Aorta (tissue), 5 donors: ENCODE results near the gene ZSCAN5B. TPM values are rescaled to one million over a fixed set of nuclear protein-coding genes. Genes with fewer than 3 reads are reported as not detected.
A peak's percentile ranks its signal among the peaks of the same experiment; 100 is the strongest.
"Not testable (repeated sequence)": the region's sequence is repeated elsewhere in the genome, so short reads cannot be mapped to it uniquely, and the experiment has no call there.

Experiments used
- ATAC-seq: fragments of 200-7000 bp; cut with Tn5 transposase; one replicate; pipeline ENCODE4 v1.9.1; 2022; ENCODE audit warnings: moderate library complexity; ENCODE audit not compliant: low FRiP score
- DNase-seq, 2 donors: peaks; one replicate each; pipeline ENCODE4 v3.0.0-alpha.2; 2020
- H3K27ac ChIP-seq, 2 donors: one replicate each; pipeline ENCODE4 v1.5.1; 2013; ENCODE audit warnings: low read length in 2 of 2, mild to moderate bottlenecking in 2 of 2, moderate library complexity in 2 of 2, control low read depth in 1 of 2, inconsistent platforms in 1 of 2, low read depth in 1 of 2
- H3K27me3 ChIP-seq, 2 donors: one replicate each; pipeline ENCODE4 v1.6.1; 2013; ENCODE audit warnings: control low read depth in 1 of 2, low read length in 1 of 2, mild to moderate bottlenecking in 1 of 2, moderate library complexity in 1 of 2; ENCODE audit not compliant: insufficient read depth in 2 of 2, control insufficient read depth in 1 of 2
- H3K36me3 ChIP-seq, 2 donors: one replicate each; pipeline ENCODE4 v1.6.1; 2013; ENCODE audit warnings: control low read depth in 1 of 2, low read length in 1 of 2, mild to moderate bottlenecking in 1 of 2; ENCODE audit not compliant: insufficient read depth in 2 of 2, control insufficient read depth in 1 of 2
- H3K4me1 ChIP-seq, 2 donors: one replicate each; pipeline ENCODE4 v1.6.1; 2013; ENCODE audit warnings: low read length in 2 of 2, control low read depth in 1 of 2, mild to moderate bottlenecking in 1 of 2, moderate library complexity in 1 of 2; ENCODE audit not compliant: insufficient read depth in 2 of 2, control insufficient read depth in 1 of 2
- H3K4me3 ChIP-seq, 2 donors: one replicate each; pipeline ENCODE4 v1.5.1; 2013; ENCODE audit warnings: low read length in 2 of 2, control low read depth in 1 of 2, mild to moderate bottlenecking in 1 of 2
- H3K9me3 ChIP-seq: one replicate; pipeline ENCODE4 v1.6.1; 2013; ENCODE audit warnings: mild to moderate bottlenecking, low read length; ENCODE audit not compliant: control insufficient read depth
- WGBS, 2 donors: extraction: QIAGEN DNeasy Blood & Tissue Kit; methylation state at CpG; one replicate each; pipeline ENCODE4 v1.1.7; 2013; 5-methylcytosine and 5-hydroxymethylcytosine counted together
- intact Hi-C, 2 donors: fragments of 100-400 bp; cut with DNase I; formaldehyde crosslinking; loops; one replicate each; pipeline versions ENCODE4 v1.14.2 to v1.15.0; 2022
- polyA plus RNA-seq, 2 donors: library from polyadenylated mRNA; stranded (reverse); fragments of 200-250 nt; gene quantifications; one replicate each; pipeline ENCODE4 v1.2.3, GENCODE V29; 2013
- total RNA-seq, 2 donors: library from RNA; stranded (reverse); fragmentation: NEBNext Ultra II Directional; extraction: Animal tissue kit (Norgen Biotek cat#: 25700); gene quantifications; one replicate each; pipeline ENCODE4 v1.2.1, GENCODE V29; 2021
- donor health status: healthy with polysubstance abuse.
- donor health status: Bipolar disorder and iron deficiency.
- donor health status: DM: no; HTN: no; CAD: no.
- donor health status: DM: no; HTN: no; CAD: no.
- donor health status: DM: yes; HTN: yes; CAD: no.

The ZSCAN5B gene
- total and polyA plus RNA-seq, 4 donors, result not detected

DNA sequence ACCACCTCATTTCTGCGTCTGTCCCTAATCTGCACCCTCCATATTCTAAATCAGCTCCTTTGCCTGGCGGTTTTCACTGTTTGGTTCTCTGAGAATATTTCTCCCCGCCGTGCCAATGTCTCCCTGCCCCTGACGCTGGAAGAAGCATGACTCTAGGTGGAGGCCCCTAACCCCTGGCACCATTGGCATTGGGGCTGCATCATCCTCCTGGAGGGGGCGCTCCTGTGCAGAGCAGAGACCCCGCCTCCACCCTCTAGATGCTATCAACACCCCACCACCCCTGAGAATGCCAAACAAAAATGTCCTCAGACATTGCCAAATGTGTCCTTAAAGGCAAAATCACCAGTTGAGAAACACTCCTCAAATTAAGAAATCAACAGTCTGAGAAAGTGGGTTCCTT, 6.5 kb downstream of the ZSCAN5B start:
- no peaks in the 10 kb centered on the region for H3K9me3 ChIP-seq
- H3K27ac ChIP-seq, result no peak overlapping the region
- H3K4me1 ChIP-seq, result no peaks in the 10 kb centered on the region
- intact Hi-C loops, result no loop called here
- H3K4me3 ChIP-seq, result no peak overlapping the region
- DNase-seq, result no peak
- H3K36me3 ChIP-seq, result no peaks in the 10 kb centered on the region
- WGBS, 2 donors, result 60 to 66% methylated on average over 7 of the region's 7 CpGs
- H3K27me3 ChIP-seq, result no peaks in the 10 kb centered on the region
- ATAC-seq, result no peak

DNA sequence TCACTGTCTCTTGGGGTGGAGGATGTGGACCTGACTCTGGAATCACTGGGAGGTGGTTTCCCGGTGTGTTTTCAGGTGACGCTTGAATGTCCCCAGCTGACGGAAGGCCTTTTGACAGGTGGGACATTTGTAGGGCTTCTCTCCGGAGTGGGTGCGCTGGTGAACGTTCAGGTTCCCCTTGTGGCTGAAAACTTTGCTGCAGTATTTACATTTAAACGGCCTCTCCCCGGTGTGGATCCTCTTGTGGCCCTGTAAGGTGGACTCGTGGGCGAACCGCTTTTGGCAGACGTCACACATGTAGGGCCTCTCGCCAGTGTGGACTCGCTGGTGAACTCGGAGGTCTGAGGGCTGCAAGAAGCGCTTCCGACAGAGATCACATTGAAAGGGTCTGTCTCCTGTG, 7.8 kb downstream of the ZSCAN5B start:
- H3K27me3 ChIP-seq, result no peaks in the 10 kb centered on the region
- DNase-seq, result no peak
- H3K27ac ChIP-seq, result no peak overlapping the region
- ATAC-seq, result no peak
- WGBS, 2 donors, result 70 to 71% methylated on average over 17 of the region's 17 CpGs
- intact Hi-C loops, result no loop called here
- no peaks in the 10 kb centered on the region for H3K36me3 ChIP-seq
- no peak overlapping the region for H3K4me3 ChIP-seq
- H3K4me1 ChIP-seq, result no peaks in the 10 kb centered on the region
- no peaks in the 10 kb centered on the region for H3K9me3 ChIP-seq

DNA sequence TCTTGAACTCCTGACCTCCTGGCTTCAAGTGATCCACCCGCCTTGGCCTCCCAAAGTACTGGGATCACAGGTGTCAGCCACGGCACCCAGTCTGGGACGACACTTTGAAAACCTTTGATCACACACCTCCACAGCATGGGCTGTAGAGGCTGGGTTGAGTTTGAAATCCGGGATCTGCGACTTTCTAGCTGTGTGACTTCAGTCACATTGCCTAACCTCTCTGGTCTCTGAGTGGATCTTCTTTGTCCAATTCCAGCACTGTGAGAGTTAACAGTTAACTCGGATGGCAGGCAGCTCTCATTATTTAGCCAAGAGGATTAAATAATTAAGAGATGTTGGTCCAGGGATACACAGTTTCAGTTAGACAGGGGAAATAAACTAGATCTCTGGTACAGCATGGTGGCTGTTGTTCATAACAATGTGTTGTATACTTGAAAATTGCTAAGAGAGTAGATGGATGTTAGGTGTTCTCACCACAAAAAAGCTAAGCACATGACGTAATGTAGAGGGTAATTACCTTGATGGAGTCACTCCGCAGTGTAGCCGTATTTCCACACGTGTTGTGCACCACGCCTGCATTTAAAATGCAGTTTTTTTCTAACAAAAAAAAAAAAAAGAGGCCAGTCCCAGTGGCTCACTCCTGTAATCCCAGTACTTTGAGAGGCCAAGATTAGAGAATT, 19.9 kb downstream of the ZSCAN5B start:
- intact Hi-C loops, result no loop called here
- no peak overlapping the region for H3K4me3 ChIP-seq
- no peaks in the 10 kb centered on the region for H3K27me3 ChIP-seq
- 63 to 69% methylated on average over 11 of the region's 11 CpGs for WGBS, 2 donors
- no peak for ATAC-seq
- H3K4me1 ChIP-seq, result no peaks in the 10 kb centered on the region
- peak in 1 of 2 donors; percentile 25 for DNase-seq
- H3K36me3 ChIP-seq, result no peaks in the 10 kb centered on the region
- no peaks in the 10 kb centered on the region for H3K9me3 ChIP-seq
- H3K27ac ChIP-seq, result no peak overlapping the region

DNA sequence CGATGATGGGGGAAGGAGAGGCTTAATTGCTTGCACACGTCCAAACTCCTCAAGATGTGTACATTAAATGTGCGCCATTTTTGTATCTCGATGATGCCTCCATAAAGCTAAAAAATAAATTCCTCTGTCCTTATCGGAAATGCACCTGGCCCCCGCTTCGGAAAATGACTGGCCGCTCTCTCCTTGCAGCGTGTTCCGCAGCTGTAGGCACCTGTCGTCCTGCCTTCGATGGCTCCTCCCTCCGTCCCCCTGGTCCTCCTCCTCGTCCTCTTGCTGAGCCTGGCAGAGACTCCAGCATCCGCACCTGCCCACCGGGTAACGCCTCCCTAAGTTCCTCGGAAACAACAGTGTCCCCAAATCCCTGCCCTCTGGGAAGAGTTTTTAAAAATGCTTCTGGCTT, 20.7 kb downstream of the ZSCAN5B start:
- peak in 1 of 2 donors; percentile 67 for DNase-seq
- intact Hi-C loops, result no loop called here
- Histone ChIP-seq H3K4me3 (no peak overlapping the region), H3K9me3 (no peaks in the 10 kb centered on the region), H3K36me3 (no peaks in the 10 kb centered on the region), H3K4me1 (no peaks in the 10 kb centered on the region), H3K27ac (no peak overlapping the region), H3K27me3 (no peaks in the 10 kb centered on the region)
- no peak for ATAC-seq
- 71 to 74% methylated on average over 18 of the region's 18 CpGs for WGBS, 2 donors

DNA sequence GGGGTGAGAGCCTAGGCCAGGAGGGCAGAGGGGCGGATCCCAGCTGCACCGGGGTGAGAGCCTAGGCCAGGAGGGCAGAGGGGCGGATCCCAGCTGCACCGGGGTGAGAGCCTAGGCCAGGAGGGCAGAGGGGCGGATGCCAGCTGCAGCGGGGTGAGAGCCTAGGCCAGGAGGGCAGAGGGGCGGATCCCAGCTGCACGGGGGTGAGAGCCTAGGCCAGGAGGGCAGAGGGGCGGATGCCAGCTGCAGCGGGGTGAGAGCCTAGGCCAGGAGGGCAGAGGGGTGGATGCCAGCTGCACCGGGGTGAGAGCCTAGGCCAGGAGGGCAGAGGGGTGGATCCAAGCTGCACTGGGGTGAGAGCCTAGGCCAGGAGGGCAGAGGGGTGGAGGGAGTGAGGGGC, 21.3 kb downstream of the ZSCAN5B start:
- intact Hi-C loops, DNase-seq, H3K27ac ChIP-seq, H3K27me3 ChIP-seq, H3K9me3 ChIP-seq, H3K4me1 ChIP-seq, H3K36me3 ChIP-seq, H3K4me3 ChIP-seq, ATAC-seq: not testable (repeated sequence)
- WGBS, 2 donors, result 76% methylated on average over 7 to 11 of the region's 11 CpGs

DNA sequence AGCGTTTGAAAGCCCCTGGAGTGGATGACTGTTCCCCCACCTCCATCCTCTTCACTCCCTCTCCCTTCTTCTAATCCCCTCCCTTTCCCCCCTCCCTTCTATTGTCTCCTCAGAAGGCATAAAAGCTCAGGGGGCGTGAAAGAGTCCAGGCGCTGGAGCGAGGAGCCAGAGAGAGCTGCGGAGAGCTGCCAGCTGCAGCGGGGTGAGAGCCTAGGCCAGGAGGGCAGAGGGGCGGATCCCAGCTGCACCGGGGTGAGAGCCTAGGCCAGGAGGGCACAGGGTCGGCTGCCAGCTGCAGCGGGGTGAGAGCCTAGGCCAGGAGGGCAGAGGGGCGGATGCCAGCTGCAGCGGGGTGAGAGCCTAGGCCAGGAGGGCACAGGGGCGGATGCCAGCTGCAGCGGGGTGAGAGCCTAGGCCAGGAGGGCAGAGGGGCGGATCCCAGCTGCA, 21.7 kb downstream of the ZSCAN5B start, which contains the start of gene GALP:
Gene GALP (plus strand): TSS at position 148 of the 447 bp plus-strand sequence. CDS start 1,101 bp downstream, outside the sequence.
- H3K27me3 ChIP-seq, intact Hi-C loops: not testable (repeated sequence)
- 42 to 48% methylated on average over 14 to 15 of the region's 15 CpGs for WGBS, 2 donors

DNA sequence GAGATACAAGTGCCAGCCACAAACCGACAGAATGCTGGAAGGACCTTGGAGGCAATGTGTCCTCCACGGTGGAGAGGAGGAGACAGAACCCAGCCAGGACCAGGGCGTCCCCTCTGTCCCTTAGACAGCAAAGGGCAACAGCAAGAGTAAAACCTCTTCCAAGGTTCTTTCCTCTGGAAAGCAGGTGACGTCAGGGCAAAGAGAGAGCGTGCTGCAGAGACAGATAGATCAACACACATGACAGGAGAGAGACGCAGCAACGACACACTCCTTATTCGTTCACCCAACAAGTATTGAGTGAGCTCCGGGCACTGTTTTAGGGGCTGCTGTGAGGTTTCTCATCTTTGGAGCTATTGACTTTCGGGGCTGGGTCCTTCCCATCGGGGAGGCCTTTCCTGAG, 23.0 kb downstream of the ZSCAN5B start:
- Histone ChIP-seq H3K36me3 (no peaks in the 10 kb centered on the region), H3K4me1 (no peaks in the 10 kb centered on the region), H3K27me3 (no peaks in the 10 kb centered on the region), H3K9me3 (no peaks in the 10 kb centered on the region), H3K27ac (no peak overlapping the region), H3K4me3 (no peak overlapping the region)
- DNase-seq (peak in 1 of 2 donors; percentile 33), ATAC-seq (no peak)
- intact Hi-C loops, result loop anchor here in 1 of 2 donors (5.0 kb wide), 1 partner anchor 97 kb away; no protein-coding TSS in a partner anchor
- 41 to 42% methylated on average over 11 of the region's 11 CpGs for WGBS, 2 donors

More for the DNA sequence above, 21.7 kb downstream of the ZSCAN5B start, which contains the start of gene GALP:
- not testable (repeated sequence) for H3K4me3 ChIP-seq, ATAC-seq, H3K36me3 ChIP-seq, H3K27ac ChIP-seq, H3K4me1 ChIP-seq, H3K9me3 ChIP-seq
- DNase-seq, result peak; percentile 7

DNA sequence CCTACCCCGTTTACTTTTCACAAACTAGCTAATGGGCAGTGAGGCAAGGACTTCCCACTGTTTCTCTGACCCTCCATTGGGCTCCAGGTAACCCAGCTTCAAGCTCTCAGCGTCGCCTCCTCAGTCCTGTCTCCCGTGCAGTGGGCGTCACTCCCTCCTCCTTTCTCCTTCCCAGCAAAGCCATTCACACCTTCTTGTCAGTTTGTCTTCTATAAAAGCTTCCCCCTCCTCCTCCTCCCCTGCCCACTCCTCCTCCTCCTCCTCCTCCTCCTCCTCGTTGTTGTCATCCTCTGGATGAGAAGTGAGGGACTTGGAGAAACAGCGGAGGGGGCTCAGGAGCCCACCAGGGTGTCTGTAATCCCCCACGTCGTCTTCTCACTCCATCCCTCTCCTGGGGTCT, 23.5 kb downstream of the ZSCAN5B start:
- Histone ChIP-seq H3K9me3 (no peaks in the 10 kb centered on the region), H3K36me3 (no peaks in the 10 kb centered on the region), H3K4me3 (no peak overlapping the region), H3K27me3 (no peaks in the 10 kb centered on the region), H3K4me1 (no peaks in the 10 kb centered on the region), H3K27ac (no peak overlapping the region)
- DNase-seq, result no peak
- WGBS, 2 donors, result 3 to 16% methylated on average over 9 of the region's 9 CpGs
- intact Hi-C loops, result loop anchor here in 1 of 2 donors (5.0 kb wide), 1 partner anchor 97 kb away; no protein-coding TSS in a partner anchor
- no peak for ATAC-seq

DNA sequence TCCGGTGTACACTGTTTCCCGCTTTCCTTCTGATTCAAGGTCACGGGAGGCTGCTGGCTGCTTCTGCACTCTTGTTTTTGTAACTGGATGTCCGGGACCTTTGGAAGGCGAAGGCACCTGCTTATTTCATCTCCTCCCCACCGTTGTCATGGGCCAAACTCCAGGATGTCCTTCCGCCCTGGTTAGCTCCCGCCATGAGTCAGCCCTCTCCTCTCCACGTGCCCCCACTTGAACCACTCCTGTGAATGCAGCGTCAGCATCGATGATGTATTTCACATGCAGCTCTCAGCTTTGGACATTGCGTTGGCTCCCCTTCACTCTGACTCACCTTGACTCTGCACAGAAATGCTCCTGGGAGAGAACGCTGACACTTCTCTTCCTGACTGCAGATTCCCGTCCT, 27.3 kb downstream of the ZSCAN5B start:
- Histone ChIP-seq H3K4me3 (no peak overlapping the region), H3K4me1 (no peaks in the 10 kb centered on the region), H3K36me3 (no peaks in the 10 kb centered on the region), H3K27me3 (no peaks in the 10 kb centered on the region), H3K9me3 (no peaks in the 10 kb centered on the region), H3K27ac (no peak overlapping the region)
- DNase-seq (no peak), ATAC-seq (no peak)
- intact Hi-C loops, result loop anchor here in 1 of 2 donors (5.0 kb wide), 1 partner anchor 93 kb away; no protein-coding TSS in a partner anchor
- WGBS, 2 donors, result 71% methylated on average over 14 of the region's 14 CpGs
